Astrocyte (in vitro differentiated cells and primary cell): ENCODE data around the gene FKRP.

Experiments
- EZH2 ChIP-seq: IDR thresholded peaks from 2 replicates; pipeline ENCODE4 v1.6.1; 2012; ENCODE audit warnings: mild to moderate bottlenecking, low read length, inconsistent platforms; ENCODE audit not compliant: insufficient read depth
- TF ChIP-seq, protein P1 (sequence below): IDR thresholded peaks from 2 replicates; pipeline ENCODE4 v1.5.1; 2011; ENCODE audit warnings: low read depth, mild to moderate bottlenecking, inconsistent platforms, low read length, moderate library complexity; ENCODE audit not compliant: insufficient read depth

DNA sequence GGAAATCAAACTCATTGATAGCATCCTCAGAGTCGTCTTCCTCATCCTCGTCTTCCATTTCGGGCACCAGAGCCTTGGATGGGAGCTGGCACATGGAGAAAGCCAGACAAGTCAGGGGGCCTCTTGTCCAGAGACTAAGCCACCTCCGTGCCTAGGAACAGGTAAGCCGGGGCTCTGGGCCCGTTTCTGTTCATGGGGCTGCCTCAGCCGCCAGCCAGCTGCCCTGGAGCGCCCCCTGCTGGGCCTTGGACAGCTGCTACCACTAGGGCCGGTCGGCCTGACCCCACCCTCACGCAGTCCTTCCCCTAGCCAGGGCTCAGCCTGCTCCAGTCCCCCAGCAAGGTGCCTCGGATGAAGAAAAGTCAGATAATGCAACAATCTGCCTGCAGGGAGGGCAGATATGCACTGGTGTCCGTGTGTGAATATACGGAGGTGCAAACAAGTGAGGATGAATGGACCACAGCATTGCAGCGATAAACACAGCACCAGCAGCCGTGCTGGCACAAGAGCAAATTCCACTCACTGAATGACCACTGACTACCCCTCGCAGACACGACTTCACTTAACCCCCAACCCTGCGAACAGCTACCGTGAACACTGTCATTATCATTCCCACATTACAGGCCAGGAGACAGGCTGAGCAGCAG, 17.0 kb upstream of the FKRP start:
- TF ChIP-seq, protein P1, sequence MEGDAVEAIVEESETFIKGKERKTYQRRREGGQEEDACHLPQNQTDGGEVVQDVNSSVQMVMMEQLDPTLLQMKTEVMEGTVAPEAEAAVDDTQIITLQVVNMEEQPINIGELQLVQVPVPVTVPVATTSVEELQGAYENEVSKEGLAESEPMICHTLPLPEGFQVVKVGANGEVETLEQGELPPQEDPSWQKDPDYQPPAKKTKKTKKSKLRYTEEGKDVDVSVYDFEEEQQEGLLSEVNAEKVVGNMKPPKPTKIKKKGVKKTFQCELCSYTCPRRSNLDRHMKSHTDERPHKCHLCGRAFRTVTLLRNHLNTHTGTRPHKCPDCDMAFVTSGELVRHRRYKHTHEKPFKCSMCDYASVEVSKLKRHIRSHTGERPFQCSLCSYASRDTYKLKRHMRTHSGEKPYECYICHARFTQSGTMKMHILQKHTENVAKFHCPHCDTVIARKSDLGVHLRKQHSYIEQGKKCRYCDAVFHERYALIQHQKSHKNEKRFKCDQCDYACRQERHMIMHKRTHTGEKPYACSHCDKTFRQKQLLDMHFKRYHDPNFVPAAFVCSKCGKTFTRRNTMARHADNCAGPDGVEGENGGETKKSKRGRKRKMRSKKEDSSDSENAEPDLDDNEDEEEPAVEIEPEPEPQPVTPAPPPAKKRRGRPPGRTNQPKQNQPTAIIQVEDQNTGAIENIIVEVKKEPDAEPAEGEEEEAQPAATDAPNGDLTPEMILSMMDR = peak; percentile 74
- no peak for TF ChIP-seq EZH2
